Activated naive CD4-positive, alpha-beta T cell treated with anti-CD3 and anti-CD28 coated beads, Interleukin-2, amount 10 ng/mL, durations not matched to agents 7 days and 5 days (primary cell): ENCODE data around the gene LLGL2.
"Not testable (repeated sequence)": the region's sequence is repeated elsewhere in the genome, so short reads cannot be mapped to it uniquely, and the experiment has no call there.

Source experiments
- CTCF ChIA-PET: fragments of 350-600 bp; sonication (Branson Sonifier 250); formaldehyde crosslinking; loops from one replicate; lab custom pipeline; 2021; ENCODE audit warnings: antibody characterized with exemption; lab: Charles Lee
- DNase-seq: peaks from one replicate; pipeline ENCODE4 v3.0.0-alpha.2; 2020
- H3K27ac Mint-ChIP-seq: one replicate; pipeline ENCODE4 v1.8.0; 2021; ENCODE audit warnings: mild to moderate bottlenecking, moderate library complexity, mixed read lengths
- H3K27me3 Mint-ChIP-seq: one replicate; pipeline ENCODE4 v1.8.0; 2021; ENCODE audit warnings: mild to moderate bottlenecking, mixed read lengths
- H3K36me3 Mint-ChIP-seq: one replicate; pipeline ENCODE4 v1.8.0; 2021; ENCODE audit warnings: mixed read lengths
- H3K4me1 Mint-ChIP-seq: one replicate; pipeline ENCODE4 v1.8.0; 2021; ENCODE audit warnings: mixed read lengths
- H3K4me3 Mint-ChIP-seq: one replicate; pipeline ENCODE4 v1.8.0; 2021; ENCODE audit warnings: mild to moderate bottlenecking, moderate library complexity, mixed read lengths
- H3K9me3 Mint-ChIP-seq: one replicate; pipeline ENCODE4 v1.8.0; 2021; ENCODE audit warnings: mixed read lengths

LLGL2 gene

GRCh38 chr17:75590849-75591721, 65.6 kb downstream of the LLGL2 start:
- Mint-ChIP-seq H3K9me3 (no peaks in the 10 kb centered on the region), H3K4me1 (peaks cover 18% of the 10 kb centered on the region), H3K4me3 (no peak overlapping the region), H3K27me3 (peaks cover 39% of the 10 kb centered on the region), H3K27ac (no peak overlapping the region), H3K36me3 (no peaks in the 10 kb centered on the region)
- CTCF ChIA-PET, result interaction anchor here (0.6 to 1.9 kb wide), 7 partner anchors 11 to 173 kb away, joined by 3 to 13 read pairs (median 3); partner anchors contain the start of genes GALK1 and SMIM5
- DNase-seq, result no peak

DNA sequence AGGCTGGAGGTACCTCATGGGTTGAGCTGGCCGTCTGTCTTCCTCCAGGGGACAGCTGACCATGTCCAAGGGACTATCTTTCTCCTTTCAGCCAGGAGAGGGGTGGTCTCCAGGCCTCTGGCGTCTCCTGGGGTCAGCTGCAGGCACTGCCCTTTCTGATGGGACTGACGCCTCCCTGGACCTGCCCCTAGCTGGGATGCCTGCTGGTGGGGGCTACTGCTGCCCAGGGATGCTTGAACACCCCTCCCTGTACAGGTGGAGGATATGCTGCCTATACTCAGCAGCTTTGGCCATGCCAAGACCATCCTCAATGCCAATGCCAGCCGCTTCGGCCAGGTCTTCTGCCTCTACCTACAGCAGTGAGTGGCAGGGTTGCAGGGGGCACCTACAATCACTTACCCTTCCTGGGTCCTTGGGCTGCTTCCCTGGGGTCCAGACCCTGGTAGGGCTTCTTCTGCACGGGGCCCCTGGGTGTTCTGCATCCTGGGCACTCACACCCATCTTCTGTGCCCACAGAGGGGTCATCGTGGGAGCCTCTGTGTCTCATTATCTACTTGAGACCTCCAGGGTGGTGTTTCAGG, 66.3 kb downstream of the LLGL2 start:
- peaks cover 32% of the 10 kb centered on the region for H3K27me3 Mint-ChIP-seq
- H3K4me1 Mint-ChIP-seq, result peaks cover 18% of the 10 kb centered on the region
- H3K27ac Mint-ChIP-seq, result no peak overlapping the region
- no peak overlapping the region for H3K4me3 Mint-ChIP-seq
- no peaks in the 10 kb centered on the region for H3K36me3 Mint-ChIP-seq
- no peaks in the 10 kb centered on the region for H3K9me3 Mint-ChIP-seq
- CTCF ChIA-PET, result interaction anchor here (1.9 kb wide), 1 partner anchor 156 kb away, joined by 6 read pairs; no protein-coding TSS in a partner anchor
- no peak for DNase-seq

- H3K27ac Mint-ChIP-seq, result no peak overlapping the region
- H3K4me1 Mint-ChIP-seq, result peaks cover 17% of the 10 kb centered on the region
- peaks cover 29% of the 10 kb centered on the region for H3K27me3 Mint-ChIP-seq
- DNase-seq, result no peak
- no peak overlapping the region for H3K4me3 Mint-ChIP-seq
- H3K36me3 Mint-ChIP-seq, result no peaks in the 10 kb centered on the region
- CTCF ChIA-PET, result interaction anchor here (1.2 to 1.9 kb wide), 2 partner anchors 9 to 155 kb away, joined by 6 to 7 read pairs; no protein-coding TSS in a partner anchor
- no peaks in the 10 kb centered on the region for H3K9me3 Mint-ChIP-seq
Observed at GRCh38 chr17:75592348-75593020, 67.0 kb downstream of the LLGL2 start.

DNA sequence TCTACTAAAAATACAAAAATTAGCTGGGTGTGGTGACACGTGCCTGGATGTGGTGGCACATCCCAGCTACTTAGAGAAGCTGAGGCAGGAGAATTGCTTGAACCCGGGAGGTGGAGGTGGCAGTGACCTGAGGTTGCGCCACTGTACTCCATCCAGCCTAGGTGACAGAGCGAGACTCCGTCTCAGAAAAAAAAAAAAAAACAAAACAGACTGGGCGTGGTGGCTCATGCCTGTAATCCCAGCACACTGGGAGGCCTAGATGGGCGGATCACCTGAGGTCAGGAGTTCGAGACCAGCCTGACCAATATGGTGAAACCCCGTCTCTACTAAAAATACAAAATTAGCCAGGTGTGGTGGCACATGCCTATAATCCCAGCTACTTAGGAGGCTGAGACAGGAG, 67.9 kb downstream of the LLGL2 start:
- not testable (repeated sequence) for H3K27ac Mint-ChIP-seq, DNase-seq, H3K4me3 Mint-ChIP-seq, H3K36me3 Mint-ChIP-seq, H3K9me3 Mint-ChIP-seq
- Mint-ChIP-seq H3K4me1 (peaks cover 14% of the 10 kb centered on the region), H3K27me3 (peaks cover 22% of the 10 kb centered on the region)
- CTCF ChIA-PET, result interaction anchor here (1.2 kb wide), 1 partner anchor 8 kb away, joined by 7 read pairs; no protein-coding TSS in a partner anchor

DNA sequence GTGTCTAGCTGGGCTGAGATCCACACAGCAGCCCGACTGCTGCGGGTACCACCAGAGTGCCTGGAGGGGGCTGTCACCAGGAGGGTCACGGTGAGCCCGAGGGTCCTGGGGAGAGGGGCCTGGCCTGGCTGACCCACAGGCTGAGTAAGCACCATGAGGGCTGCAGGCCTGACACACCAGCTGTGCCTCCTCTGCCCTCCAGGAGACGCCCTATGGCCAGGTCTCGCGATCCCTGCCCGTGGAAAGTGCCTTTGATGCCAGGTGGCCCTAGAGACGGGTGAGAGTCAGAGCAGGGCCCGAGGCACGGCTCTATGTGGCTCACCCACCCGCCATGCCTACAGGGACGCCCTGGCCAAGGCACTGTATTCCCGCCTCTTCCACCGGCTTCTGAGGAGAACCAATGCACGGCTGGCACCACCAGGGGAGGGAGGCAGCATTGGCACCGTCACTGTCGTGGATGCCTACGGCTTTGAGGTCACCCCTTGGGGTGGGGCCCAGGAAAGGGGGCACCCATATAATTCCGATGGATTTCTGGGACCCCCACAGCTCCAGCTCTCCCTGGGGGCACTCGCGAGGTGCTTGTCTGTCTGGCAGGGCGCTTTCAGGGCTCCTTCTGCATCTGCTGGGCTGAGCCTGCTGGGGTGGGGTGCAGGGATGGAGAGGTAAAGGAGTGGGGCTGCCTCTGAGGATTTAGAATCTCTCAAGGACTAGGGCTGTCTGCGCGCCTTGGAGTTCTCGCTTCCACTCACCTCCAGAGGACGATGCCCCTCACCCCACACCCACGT, 69.2 kb downstream of the LLGL2 start:
- H3K9me3 Mint-ChIP-seq, result no peaks in the 10 kb centered on the region
- CTCF ChIA-PET, result no interaction called here
- H3K4me3 Mint-ChIP-seq, result no peak overlapping the region

GRCh38 chr17:75595284-75595919, 69.9 kb downstream of the LLGL2 start:
- CTCF ChIA-PET, result no interaction called here
- peaks cover 6% of the 10 kb centered on the region for H3K4me1 Mint-ChIP-seq
- no peak overlapping the region for H3K27ac Mint-ChIP-seq
- peaks cover 8% of the 10 kb centered on the region for H3K27me3 Mint-ChIP-seq
- no peak overlapping the region for H3K4me3 Mint-ChIP-seq
- DNase-seq, result no peak
- no peaks in the 10 kb centered on the region for H3K36me3 Mint-ChIP-seq
- no peaks in the 10 kb centered on the region for H3K9me3 Mint-ChIP-seq

More for the DNA sequence above, 69.2 kb downstream of the LLGL2 start:
- Mint-ChIP-seq H3K27ac (no peak overlapping the region), H3K27me3 (peaks cover 12% of the 10 kb centered on the region), H3K36me3 (no peaks in the 10 kb centered on the region), H3K4me1 (peaks cover 10% of the 10 kb centered on the region)
- no peak for DNase-seq

DNA sequence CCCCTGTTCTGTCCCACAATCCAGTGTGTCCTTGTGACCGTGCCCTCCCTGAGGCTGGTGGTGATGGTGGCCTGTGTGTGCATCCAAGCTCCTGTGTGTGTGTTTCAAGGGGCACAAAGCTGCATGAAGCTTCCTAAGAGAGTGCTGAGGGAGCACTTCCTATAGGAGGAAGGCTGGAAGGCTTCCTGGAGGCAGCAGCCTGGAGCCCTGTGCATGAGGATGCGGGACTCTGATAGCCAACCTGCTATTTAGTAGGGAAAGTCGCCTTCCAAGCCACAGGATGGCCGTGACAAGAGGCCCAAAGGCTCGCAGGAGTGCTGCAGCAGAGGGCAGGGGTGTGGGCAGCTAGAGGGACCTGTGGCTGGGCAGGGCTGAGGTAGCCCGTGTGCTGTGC, 70.4 kb downstream of the LLGL2 start:
- Mint-ChIP-seq H3K27me3 (peaks cover 6% of the 10 kb centered on the region), H3K27ac (no peak overlapping the region), H3K4me3 (no peak overlapping the region), H3K4me1 (peaks cover 2% of the 10 kb centered on the region), H3K9me3 (no peaks in the 10 kb centered on the region), H3K36me3 (no peaks in the 10 kb centered on the region)
- no peak for DNase-seq
- CTCF ChIA-PET, result no interaction called here

DNA sequence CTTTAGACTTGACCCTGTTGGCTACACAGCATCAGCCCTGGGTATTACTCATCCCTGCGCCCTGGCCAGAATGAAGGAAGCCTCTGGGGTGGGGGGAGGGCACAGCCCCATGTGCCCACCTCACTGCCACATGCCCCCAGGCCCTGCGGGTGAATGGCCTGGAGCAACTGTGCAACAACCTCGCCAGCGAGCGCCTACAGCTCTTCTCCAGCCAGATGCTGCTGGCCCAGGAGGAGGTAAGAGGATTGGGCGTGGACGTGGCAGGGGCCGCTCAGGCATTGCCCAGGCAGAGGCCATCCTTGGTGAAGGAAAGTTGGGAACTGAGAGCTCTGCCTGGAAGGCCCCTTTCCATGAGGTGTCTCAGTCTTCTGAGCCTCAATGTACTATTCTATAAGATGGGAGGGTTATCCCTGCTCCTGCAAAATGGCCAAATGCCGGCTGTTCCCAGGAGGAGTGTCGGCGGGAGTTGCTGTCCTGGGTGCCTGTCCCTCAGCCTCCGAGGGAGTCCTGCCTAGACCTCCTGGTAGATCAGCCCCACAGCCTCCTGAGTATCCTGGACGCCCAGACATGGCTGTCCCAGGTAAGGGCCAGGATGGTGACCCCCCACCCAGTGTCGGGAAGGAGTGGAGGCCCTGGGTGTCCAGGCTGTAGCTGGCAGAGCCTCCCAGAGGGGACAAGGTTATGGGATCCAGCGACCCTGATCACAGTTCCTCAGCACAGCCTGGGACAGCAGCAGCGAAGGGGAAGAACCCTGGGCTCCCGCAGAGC, 71.0 kb downstream of the LLGL2 start:
- Mint-ChIP-seq H3K27ac (no peak overlapping the region), H3K27me3 (peaks cover 6% of the 10 kb centered on the region), H3K4me1 (no peaks in the 10 kb centered on the region), H3K4me3 (no peak overlapping the region), H3K9me3 (no peaks in the 10 kb centered on the region), H3K36me3 (no peaks in the 10 kb centered on the region)
- no peak for DNase-seq
- CTCF ChIA-PET, result interaction anchor here (1.0 to 1.5 kb wide), 3 partner anchors 36 to 153 kb away, joined by 3 to 5 read pairs (median 4); no protein-coding TSS in a partner anchor

- peaks cover 6% of the 10 kb centered on the region for H3K27me3 Mint-ChIP-seq
- peak; percentile 78 for DNase-seq
- CTCF ChIA-PET, result interaction anchor here (0.6 to 5.1 kb wide), 25 partner anchors 9 to 762 kb away, joined by 3 to 53 read pairs (median 5); partner anchors contain the start of gene SMIM5
- no peaks in the 10 kb centered on the region for H3K9me3 Mint-ChIP-seq
- no peaks in the 10 kb centered on the region for H3K36me3 Mint-ChIP-seq
- H3K4me1 Mint-ChIP-seq, result no peaks in the 10 kb centered on the region
- H3K27ac Mint-ChIP-seq, result no peak overlapping the region
- no peak overlapping the region for H3K4me3 Mint-ChIP-seq
Observed at GRCh38 chr17:75601057-75601987, 75.8 kb downstream of the LLGL2 start.

DNA sequence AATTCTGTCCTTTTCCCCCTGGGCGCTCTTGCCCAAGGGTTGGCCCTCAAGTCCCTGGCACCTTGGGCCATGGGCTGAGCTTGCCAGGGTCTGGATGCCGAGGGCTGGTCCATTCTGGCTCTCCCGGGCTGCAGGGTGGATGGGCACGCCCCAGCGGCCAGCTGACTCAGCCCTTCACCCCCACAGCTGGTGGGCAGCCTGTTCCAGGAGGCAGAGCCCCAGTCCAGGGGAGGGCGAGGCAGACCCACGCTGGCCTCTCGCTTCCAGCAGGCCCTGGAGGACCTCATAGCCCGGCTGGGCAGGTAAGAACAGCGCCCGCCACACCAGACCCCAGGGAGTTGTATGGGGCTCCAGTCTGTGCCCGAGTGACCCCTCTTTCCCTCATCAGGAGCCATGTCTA, 77.1 kb downstream of the LLGL2 start:
- Mint-ChIP-seq H3K4me3 (no peak overlapping the region), H3K9me3 (no peaks in the 10 kb centered on the region), H3K36me3 (no peaks in the 10 kb centered on the region), H3K27me3 (peaks cover 4% of the 10 kb centered on the region), H3K27ac (no peak overlapping the region), H3K4me1 (peaks cover 5% of the 10 kb centered on the region)
- no peak for DNase-seq
- CTCF ChIA-PET, result interaction anchor here (1.5 to 5.1 kb wide), 6 partner anchors 10 to 147 kb away, joined by 3 to 53 read pairs (median 12); no protein-coding TSS in a partner anchor

- CTCF ChIA-PET, result interaction anchor here (1.0 to 5.1 kb wide), 4 partner anchors 10 to 178 kb away, joined by 3 to 53 read pairs (median 3); no protein-coding TSS in a partner anchor
Observed at GRCh38 chr17:75603123-75603522, 77.6 kb downstream of the LLGL2 start.

More at GRCh38 chr17:75603123-75603522, 77.6 kb downstream of the LLGL2 start:
- peaks cover 4% of the 10 kb centered on the region for H3K27me3 Mint-ChIP-seq
- DNase-seq, result no peak
- no peaks in the 10 kb centered on the region for H3K36me3 Mint-ChIP-seq
- H3K27ac Mint-ChIP-seq, result no peak overlapping the region
- no peaks in the 10 kb centered on the region for H3K9me3 Mint-ChIP-seq
- no peak overlapping the region for H3K4me3 Mint-ChIP-seq
- H3K4me1 Mint-ChIP-seq, result peaks cover 5% of the 10 kb centered on the region
